OCI-LY7 (cell line): ENCODE data around the gene CCDC110. TPM values are rescaled to one million over a fixed set of nuclear protein-coding genes. Genes with fewer than 3 reads are reported as not detected.

Experiments
- BruUV-seq: library from RNA; stranded (reverse); fragments of 400-500 nt; replicated peaks from 2 replicates; lab custom pipeline; 2021; lab: Mats Ljungman, UMichigan
- CTCF ChIA-PET: fragments of 300-600 bp; sonication (Branson Sonifier 250); formaldehyde crosslinking; loops from one replicate; lab custom pipeline; 2022; ENCODE audit warnings: antibody characterized with exemption; ENCODE audit not compliant: unreplicated experiment; lab: Charles Lee
- POLR2A ChIA-PET: fragments of 300-600 bp; sonication (Branson Sonifier 250); formaldehyde crosslinking; loops from one replicate; lab custom pipeline; 2022; ENCODE audit warnings: antibody characterized with exemption; lab: Charles Lee
- DNase-seq: peaks from one replicate; pipeline ENCODE4 v3.0.0-alpha.2; 2015; ENCODE audit warnings: low spot score
- H2AFZ ChIP-seq: fragments of 200-600 bp; sonication (generic), shearing (Covaris generic); 2 replicates; pipeline ENCODE4 v1.6.1; 2014; ENCODE audit warnings: mild to moderate bottlenecking, antibody characterized with exemption, low read length, moderate library complexity
- H3K27ac ChIP-seq: fragments of 200-600 bp; sonication (generic); 2 replicates; pipeline ENCODE4 v1.5.1; 2014; ENCODE audit warnings: mixed run types, low read depth, mild to moderate bottlenecking, moderate library complexity, low read length, inconsistent platforms; ENCODE audit not compliant: poor library complexity, severe bottlenecking
- H3K36me3 ChIP-seq: fragments of 200-600 bp; sonication (generic); 2 replicates; pipeline ENCODE4 v1.6.1; 2014; ENCODE audit warnings: mild to moderate bottlenecking, antibody characterized with exemption, low read length, moderate library complexity, mixed read lengths; ENCODE audit not compliant: insufficient read depth
- H3K4me1 ChIP-seq: fragments of 200-600 bp; sonication (generic); 2 replicates; pipeline ENCODE4 v1.5.1; 2014; ENCODE audit warnings: mild to moderate bottlenecking, low read length; ENCODE audit not compliant: insufficient read depth, poor library complexity, severe bottlenecking
- H3K4me2 ChIP-seq: fragments of 200-600 bp; sonication (generic); 2 replicates; pipeline ENCODE4 v1.6.1; 2014; ENCODE audit warnings: mild to moderate bottlenecking, low read length
- H3K4me3 ChIP-seq: fragments of 200-600 bp; sonication (generic); 2 replicates; pipeline ENCODE4 v1.5.1; 2014; ENCODE audit warnings: mild to moderate bottlenecking, low read depth, low read length; ENCODE audit not compliant: poor library complexity, severe bottlenecking
- H3K79me2 ChIP-seq: fragments of 200-600 bp; sonication (generic); 2 replicates; pipeline ENCODE4 v1.6.1; 2016; ENCODE audit warnings: low read depth, mild to moderate bottlenecking, low read length, moderate library complexity, mixed read lengths; ENCODE audit not compliant: insufficient read depth
- H3K9me2 ChIP-seq: fragments of 200-600 bp; sonication (generic); 2 replicates; pipeline ENCODE4 v1.6.1; 2016; ENCODE audit warnings: mild to moderate bottlenecking, low read length, mixed read lengths; ENCODE audit not compliant: insufficient read depth
- H3K9me3 ChIP-seq: fragments of 200-600 bp; sonication (generic); 2 replicates; pipeline ENCODE4 v1.6.1; 2014; ENCODE audit warnings: mild to moderate bottlenecking, mixed run types, low read length, mixed read lengths
- H4K20me1 ChIP-seq: fragments of 200-600 bp; sonication (generic); 2 replicates; pipeline ENCODE4 v1.6.1; 2014; ENCODE audit warnings: mild to moderate bottlenecking, antibody characterized with exemption, low read length, moderate library complexity, mixed read lengths; ENCODE audit not compliant: insufficient read depth
- CTCF ChIP-seq: fragments of 200-600 bp; sonication (generic); conservative IDR thresholded peaks from 2 replicates; pipeline ENCODE4 v1.5.1; 2014; ENCODE audit warnings: mild to moderate bottlenecking, antibody characterized with exemption, low read length, moderate library complexity, mixed read lengths
- EZH2phosphoT487 ChIP-seq: fragments of 200-600 bp; sonication (generic); IDR thresholded peaks from 2 replicates; pipeline ENCODE4 v1.6.1; 2018; ENCODE audit warnings: low read depth, borderline replicate concordance, mild to moderate bottlenecking, mixed run types, antibody characterized with exemption, low read length, moderate library complexity, mixed read lengths
- intact Hi-C: fragments of 100-400 bp; cut with micrococcal nuclease; formaldehyde crosslinking; loops from one replicate; pipeline ENCODE4 v1.10.0; 2022; ENCODE audit not compliant: unreplicated experiment
- total RNA-seq, 2 experiments: library from RNA; depleted of rRNA in 1 of 2; stranded (reverse); fragments of >200 nt in 1 of 2; shearing (Covaris generic) in 1 of 2; gene quantifications; 2 replicates each; pipeline ENCODE4 v1.2.3, GENCODE V29; 2014 to 2022

The CCDC110 gene
- total RNA-seq, 2 experiments from 2014 or later, result 1.7 to 12.0 TPM

DNA sequence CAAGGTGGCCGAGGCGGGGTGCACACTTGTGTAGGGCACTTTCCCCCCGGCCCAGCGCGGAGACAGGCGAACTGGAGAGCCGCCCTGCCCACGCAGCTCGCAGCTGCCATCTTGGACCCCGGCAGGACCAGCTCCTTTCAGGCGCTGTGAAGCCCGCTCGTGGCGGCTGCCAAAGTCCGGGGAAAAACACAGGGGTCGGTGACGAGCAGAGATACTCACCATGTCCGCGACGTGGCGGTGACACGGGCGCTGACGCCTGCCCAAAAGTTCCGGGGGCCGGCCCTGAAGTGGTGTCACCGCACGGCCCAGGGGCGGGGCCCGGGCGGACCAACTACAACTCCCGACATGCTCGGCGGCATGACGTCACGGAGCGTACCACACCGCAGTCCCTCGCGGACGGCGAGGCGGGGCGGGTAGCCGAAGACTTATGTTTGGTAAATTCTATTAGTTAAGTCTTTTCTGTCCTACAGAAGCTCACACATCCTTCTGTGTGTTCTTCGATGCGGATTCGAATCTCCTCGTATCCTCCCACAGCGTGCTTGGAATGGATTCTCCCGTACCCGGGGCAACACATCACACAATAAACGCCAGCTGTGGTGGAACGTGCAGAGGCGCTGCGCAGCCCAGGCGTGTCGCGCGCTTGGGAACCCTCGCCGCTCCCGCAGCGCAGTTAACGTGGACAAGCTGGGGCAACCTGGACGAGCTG is 45.7 kb downstream of the CCDC110 start, which contains the start of gene UFSP2:
UFSP2 (minus strand) TSS at position 318 of the 706 bp plus-strand sequence; CDS start at position 222, 96 bp downstream.
- intact Hi-C loops, result loop anchor here (1.0 to 5.0 kb wide), 2 partner anchors 46 to 172 kb away; partner anchors contain the start of gene CCDC110
- POLR2A ChIA-PET, result interaction anchor here (0.6 to 4.2 kb wide), 17 partner anchors 12 to 765 kb away, joined by 3 to 33 read pairs (median 4); partner anchors contain the start of genes ANKRD37, LRP2BP and SNX25
- H4K20me1 ChIP-seq, result no peaks in the 10 kb centered on the region
- no TSS peak for BruUV-seq
- H3K27ac ChIP-seq, result peak within 1 kb of the TSS; percentile 54
- H2AFZ ChIP-seq, result peak within 1 kb of the TSS; percentile 96
- CTCF ChIA-PET, result interaction anchor here (1.1 kb wide), 1 partner anchor 83 kb away, joined by 3 read pairs; no protein-coding TSS in a partner anchor
- H3K4me2 ChIP-seq, result peak within 1 kb of the TSS; percentile 99
- H3K79me2 ChIP-seq, result peaks cover 15% of the 10 kb centered on the region
- no peaks in the 10 kb centered on the region for H3K9me2 ChIP-seq
- DNase-seq, result peak; percentile 94
- H3K36me3 ChIP-seq, result peaks cover 17% of the 10 kb centered on the region
- no peaks in the 10 kb centered on the region for H3K9me3 ChIP-seq
- peaks cover 18% of the 10 kb centered on the region for H3K4me1 ChIP-seq
- no peak for TF ChIP-seq CTCF
- TF ChIP-seq EZH2phosphoT487, result no peak
- peak within 1 kb of the TSS; percentile 88 for H3K4me3 ChIP-seq

GRCh38 chr4:185424905-185425646 is 46.5 kb downstream of the CCDC110 start:
- H3K4me3 ChIP-seq, result peak overlapping the region; percentile 88
- intact Hi-C loops, result loop anchor here (5.0 kb wide), 1 partner anchor 172 kb away; no protein-coding TSS in a partner anchor
- TF ChIP-seq EZH2phosphoT487, result no peak
- no peak for TF ChIP-seq CTCF
- peak overlapping the region; percentile 99 for H3K4me2 ChIP-seq
- H3K9me2 ChIP-seq, result no peaks in the 10 kb centered on the region
- H3K36me3 ChIP-seq, result peaks cover 23% of the 10 kb centered on the region
- H2AFZ ChIP-seq, result peak overlapping the region; percentile 96
- H3K79me2 ChIP-seq, result peaks cover 15% of the 10 kb centered on the region
- no peaks in the 10 kb centered on the region for H4K20me1 ChIP-seq
- ChIA-PET POLR2A (interaction anchor here (0.6 to 4.2 kb wide), 19 partner anchors 9 to 766 kb away, joined by 3 to 33 read pairs (median 4); partner anchors contain the start of genes ANKRD37, LRP2BP and SNX25), CTCF (no interaction called here)
- peaks cover 18% of the 10 kb centered on the region for H3K4me1 ChIP-seq
- H3K9me3 ChIP-seq, result no peaks in the 10 kb centered on the region
- H3K27ac ChIP-seq, result peak overlapping the region; percentile 54
- TSS peak; percentile 73 for BruUV-seq
- peak; percentile 26 for DNase-seq
